Neuronal stem cell (in vitro differentiated cells): Measurements from ENCODE around the gene MRPL30.

Experiments
- DNase-seq: peaks from one replicate; pipeline ENCODE4 v3.0.0-alpha.2; 2013; ENCODE audit warnings: low spot score
- H2AFZ ChIP-seq: one replicate; pipeline ENCODE4 v1.6.1; 2013; ENCODE audit warnings: mild to moderate bottlenecking, low read length, inconsistent platforms
- H2AK5ac ChIP-seq: 2 replicates; pipeline ENCODE4 v1.6.1; 2013; ENCODE audit warnings: low read depth, mild to moderate bottlenecking, inconsistent platforms, low read length, moderate library complexity, mixed read lengths
- H2BK120ac ChIP-seq: 2 replicates; pipeline ENCODE4 v1.6.1; 2013; ENCODE audit warnings: low read depth, mild to moderate bottlenecking, inconsistent platforms, low read length, moderate library complexity, mixed read lengths
- H2BK12ac ChIP-seq: one replicate; pipeline ENCODE4 v1.6.1; 2013; ENCODE audit warnings: low read length, inconsistent platforms
- H2BK15ac ChIP-seq: 2 replicates; pipeline ENCODE4 v1.6.1; 2013; ENCODE audit warnings: mild to moderate bottlenecking, low read length, inconsistent platforms, mixed read lengths
- H2BK5ac ChIP-seq: one replicate; pipeline ENCODE4 v1.6.1; 2013; ENCODE audit warnings: inconsistent platforms, mild to moderate bottlenecking, low read length, moderate library complexity
- H3K14ac ChIP-seq: one replicate; pipeline ENCODE4 v1.6.1; 2013; ENCODE audit warnings: low read length, inconsistent platforms
- H3K18ac ChIP-seq: 2 replicates; pipeline ENCODE4 v1.6.1; 2013; ENCODE audit warnings: low read length, inconsistent platforms
- H3K23ac ChIP-seq: 2 replicates; pipeline ENCODE4 v1.6.1; 2013; ENCODE audit warnings: low read depth, mild to moderate bottlenecking, mixed read lengths, low read length, inconsistent platforms; ENCODE audit not compliant: poor library complexity
- H3K27ac ChIP-seq: replicated peaks from 3 replicates; pipeline ENCODE4 v1.5.1; 2013; ENCODE audit warnings: low read length, inconsistent platforms
- H3K27me3 ChIP-seq, 3 experiments: 2 replicates each; pipeline ENCODE4 v1.6.1; 2013; ENCODE audit warnings: low read length in 3 of 3, mild to moderate bottlenecking in 2 of 3, inconsistent platforms in 1 of 3, low read depth in 1 of 3, mixed read lengths in 1 of 3, moderate library complexity in 1 of 3; ENCODE audit not compliant: control insufficient read depth in 3 of 3, insufficient read depth in 3 of 3
- H3K36me3 ChIP-seq, 2 donors: replicated peaks in 1 of 2; 2 replicates each; pipeline ENCODE4 v1.6.1; 2013; ENCODE audit warnings: low read length in 2 of 2; ENCODE audit not compliant: control insufficient read depth in 2 of 2, insufficient read depth in 2 of 2
- H3K4ac ChIP-seq: 2 replicates; pipeline ENCODE4 v1.6.1; 2013; ENCODE audit warnings: inconsistent platforms, mild to moderate bottlenecking, low read length, moderate library complexity
- H3K4me1 ChIP-seq, 2 donors: 1 replicate in 1 of 2; 2 replicates in 1 of 2; pipeline ENCODE4 v1.6.1; 2013; ENCODE audit warnings: low read length in 2 of 2, low read depth in 1 of 2; ENCODE audit not compliant: control insufficient read depth in 2 of 2, insufficient read depth in 1 of 2
- H3K4me2 ChIP-seq: one replicate; pipeline ENCODE4 v1.6.1; 2013; ENCODE audit warnings: mild to moderate bottlenecking, low read length, inconsistent platforms; ENCODE audit not compliant: insufficient read depth, poor library complexity, severe bottlenecking
- H3K4me3 ChIP-seq, 2 donors: 2 replicates each; pipeline ENCODE4 v1.5.1; 2013; ENCODE audit warnings: low read length in 2 of 2, mild to moderate bottlenecking in 2 of 2, inconsistent platforms in 1 of 2, moderate library complexity in 1 of 2
- H3K79me1 ChIP-seq: one replicate; pipeline ENCODE4 v1.6.1; 2013; ENCODE audit warnings: low read depth, mild to moderate bottlenecking, inconsistent platforms, low read length, moderate library complexity
- H3K9ac ChIP-seq: one replicate; pipeline ENCODE4 v1.6.1; 2013; ENCODE audit warnings: mild to moderate bottlenecking, low read depth, low read length, inconsistent platforms; ENCODE audit not compliant: poor library complexity
- H3K9me3 ChIP-seq, 2 donors: replicated peaks in 1 of 2; 2 replicates each; pipeline versions ENCODE3 to v1.6.1; 2013; ENCODE audit warnings: low read length in 2 of 2, mild to moderate bottlenecking in 2 of 2, inconsistent platforms in 1 of 2, low read depth in 1 of 2, mixed read lengths in 1 of 2, moderate library complexity in 1 of 2; ENCODE audit not compliant: control insufficient read depth in 2 of 2, insufficient read depth in 1 of 2
- H4K8ac ChIP-seq: one replicate; pipeline ENCODE4 v1.6.1; 2013; ENCODE audit warnings: low read depth, mild to moderate bottlenecking, inconsistent platforms, low read length, moderate library complexity
- H4K91ac ChIP-seq: one replicate; pipeline ENCODE4 v1.6.1; 2013; ENCODE audit warnings: low read length, low read depth, mild to moderate bottlenecking, inconsistent platforms; ENCODE audit not compliant: poor library complexity
- WGBS, 2 donors: extraction: QIAGEN DNeasy Blood & Tissue Kit; methylation state at CpG; one replicate each; pipeline ENCODE4 v1.1.7; 2013; ENCODE audit warnings: missing lambda C conversion rate in 2 of 2, mixed read lengths in 1 of 2; ENCODE audit not compliant: insufficient read length in 2 of 2, insufficient replicate concordance in 1 of 2; ENCODE audit errors: extremely low coverage in 2 of 2; 5-methylcytosine and 5-hydroxymethylcytosine counted together

The MRPL30 gene

GRCh38 chr2:99169534-99169933 is 11.4 kb upstream of the MRPL30 start:
- Histone ChIP-seq H3K14ac (no peak overlapping the region), H3K18ac (no peak overlapping the region), H2AK5ac (no peak overlapping the region), H3K27me3 (no peaks in the 10 kb centered on the region), H4K8ac (no peak overlapping the region), H4K91ac (no peak overlapping the region), H2BK5ac (no peak overlapping the region), H3K9me3 (no peaks in the 10 kb centered on the region), H3K27ac (no peak overlapping the region), H3K9ac (no peak overlapping the region), H3K23ac (no peak overlapping the region), H3K79me1 (no peaks in the 10 kb centered on the region), H3K4me1 (no peaks in the 10 kb centered on the region), H3K4me3 (no peak overlapping the region), H2BK15ac (no peak overlapping the region), H3K4ac (no peak overlapping the region), H2AFZ (no peak overlapping the region), H3K4me2 (no peak overlapping the region), H2BK12ac (no peak overlapping the region), H3K36me3 (peaks cover 8 to 88% of the 10 kb centered on the region in 2 donors), H2BK120ac (no peak overlapping the region)
- DNase-seq = no peak
- no CpG with 5 or more reads among the region's 1 CpG for WGBS, 2 donors

GRCh38 chr2:99171377-99172140 is 9.4 kb upstream of the MRPL30 start:
- H3K4me3 ChIP-seq = no peak overlapping the region
- no peak for DNase-seq
- no peak overlapping the region for H3K18ac ChIP-seq
- H3K14ac ChIP-seq = no peak overlapping the region
- H2AFZ ChIP-seq = no peak overlapping the region
- H2BK5ac ChIP-seq = no peak overlapping the region
- H3K9ac ChIP-seq = no peak overlapping the region
- no peaks in the 10 kb centered on the region for H3K79me1 ChIP-seq
- H3K4me1 ChIP-seq = no peaks in the 10 kb centered on the region
- no CpG with 5 or more reads among the region's 8 CpGs for WGBS, 2 donors
- no peak overlapping the region for H3K23ac ChIP-seq
- H3K4ac ChIP-seq = no peak overlapping the region
- H3K9me3 ChIP-seq = no peaks in the 10 kb centered on the region
- H4K91ac ChIP-seq = no peak overlapping the region
- H3K27ac ChIP-seq = no peak overlapping the region
- no peak overlapping the region for H4K8ac ChIP-seq
- no peak overlapping the region for H3K4me2 ChIP-seq
- H2BK15ac ChIP-seq = no peak overlapping the region
- H2BK12ac ChIP-seq = no peak overlapping the region
- H3K27me3 ChIP-seq = no peaks in the 10 kb centered on the region
- no peak overlapping the region for H2AK5ac ChIP-seq
- peaks cover 8 to 69% of the 10 kb centered on the region in 2 donors for H3K36me3 ChIP-seq
- no peak overlapping the region for H2BK120ac ChIP-seq

GRCh38 chr2:99181624-99182000 is 628 bp downstream of the MRPL30 start:
- Histone ChIP-seq H3K36me3 (peaks cover 0 to 26% of the 10 kb centered on the region in 2 donors), H2BK120ac (no peak overlapping the region), H3K23ac (no peak overlapping the region), H4K91ac (no peak overlapping the region), H3K14ac (no peak overlapping the region), H3K18ac (no peak overlapping the region), H3K27ac (no peak overlapping the region), H3K4me2 (peak overlapping the region; percentile 60), H3K27me3 (no peaks in the 10 kb centered on the region), H2BK12ac (no peak overlapping the region), H2BK5ac (no peak overlapping the region), H3K79me1 (peaks cover 4% of the 10 kb centered on the region), H2BK15ac (no peak overlapping the region), H2AFZ (peak overlapping the region; percentile 87), H2AK5ac (no peak overlapping the region), H4K8ac (no peak overlapping the region), H3K9ac (no peak overlapping the region), H3K4ac (no peak overlapping the region), H3K4me3 (peak overlapping the region; percentile 73 to 86), H3K4me1 (no peaks in the 10 kb centered on the region), H3K9me3 (peaks cover 0 to 4% of the 10 kb centered on the region in 2 donors)
- WGBS, 2 donors = no CpG with 5 or more reads among the region's 4 CpGs
- no peak for DNase-seq

- no peak overlapping the region for H2AK5ac ChIP-seq
- no peak overlapping the region for H3K23ac ChIP-seq
- H4K8ac ChIP-seq = no peak overlapping the region
- peaks cover 2 to 4% of the 10 kb centered on the region in 2 donors for H3K9me3 ChIP-seq
- H3K14ac ChIP-seq = no peak overlapping the region
- no peak overlapping the region for H3K9ac ChIP-seq
- no peak overlapping the region for H3K4me3 ChIP-seq
- no peak overlapping the region for H3K4ac ChIP-seq
- H2BK120ac ChIP-seq = no peak overlapping the region
- no peak overlapping the region for H4K91ac ChIP-seq
- no peaks in the 10 kb centered on the region for H3K27me3 ChIP-seq
- no peaks in the 10 kb centered on the region for H3K4me1 ChIP-seq
- peaks cover 2 to 29% of the 10 kb centered on the region in 2 donors for H3K36me3 ChIP-seq
- no peak overlapping the region for H3K18ac ChIP-seq
- no peak overlapping the region for H3K27ac ChIP-seq
- H3K4me2 ChIP-seq = no peak overlapping the region
- H2AFZ ChIP-seq = no peak overlapping the region
- peaks cover 4% of the 10 kb centered on the region for H3K79me1 ChIP-seq
- no peak overlapping the region for H2BK5ac ChIP-seq
- no CpG with 5 or more reads among the region's 3 CpGs for WGBS, 2 donors
- H2BK12ac ChIP-seq = no peak overlapping the region
- no peak overlapping the region for H2BK15ac ChIP-seq
- DNase-seq = no peak
Measured at GRCh38 chr2:99183025-99183424, 2.0 kb downstream of the MRPL30 start.
